RPMI7951 (cell line): ENCODE results near the gene BAHD1. TPM values are rescaled to one million over a fixed set of nuclear protein-coding genes. Genes with fewer than 3 reads are reported as not detected.
"Not testable (repeated sequence)": the region's sequence is repeated elsewhere in the genome, so short reads cannot be mapped to it uniquely, and the experiment has no call there.

Experiments
- DNase-seq: peaks from one replicate; pipeline ENCODE4 v3.0.0-alpha.2; 2012; ENCODE audit warnings: low read depth
- total RNA-seq: library from RNA; depleted of rRNA; stranded (reverse); fragments of >200 nt; shearing (Covaris generic); gene quantifications from 2 replicates; pipeline ENCODE4 v1.2.3, GENCODE V29; 2014

Gene BAHD1
- total RNA-seq, 1 experiment from 2014 or later = 7.6 TPM

- no peak for DNase-seq
Observed at GRCh38 chr15:40445421-40445922, 4.7 kb downstream of the BAHD1 start.

GRCh38 chr15:40446144-40446543 lies 5.4 kb downstream of the BAHD1 start:
- no peak for DNase-seq

- no peak for DNase-seq
Observed at GRCh38 chr15:40448354-40448753, 7.6 kb downstream of the BAHD1 start.

GRCh38 chr15:40449275-40449674 lies 8.5 kb downstream of the BAHD1 start:
- peak; percentile 59 for DNase-seq

GRCh38 chr15:40450047-40450446 lies 9.3 kb downstream of the BAHD1 start:
- no peak for DNase-seq

GRCh38 chr15:40451527-40452158 lies 10.9 kb downstream of the BAHD1 start:
- no peak for DNase-seq

GRCh38 chr15:40452296-40453090 lies 11.7 kb downstream of the BAHD1 start:
- DNase-seq = no peak

GRCh38 chr15:40453941-40454340 lies 13.2 kb downstream of the BAHD1 start:
- not testable (repeated sequence) for DNase-seq

GRCh38 chr15:40454904-40455391 lies 14.2 kb downstream of the BAHD1 start:
- peak; percentile 46 for DNase-seq

GRCh38 chr15:40456299-40456712 lies 15.6 kb downstream of the BAHD1 start:
- no peak for DNase-seq

- DNase-seq = no peak
Observed at GRCh38 chr15:40456738-40457137, 16.0 kb downstream of the BAHD1 start.

- no peak for DNase-seq
Observed at GRCh38 chr15:40458495-40459371, 18.0 kb downstream of the BAHD1 start.

GRCh38 chr15:40459391-40460015 lies 18.8 kb downstream of the BAHD1 start:
- DNase-seq = no peak

GRCh38 chr15:40460404-40460803 lies 19.7 kb downstream of the BAHD1 start:
- no peak for DNase-seq

- no peak for DNase-seq
Observed at GRCh38 chr15:40461958-40462357, 21.2 kb downstream of the BAHD1 start.

- DNase-seq = no peak
Observed at GRCh38 chr15:40463279-40463678, 22.5 kb downstream of the BAHD1 start.

- DNase-seq = no peak
Observed at GRCh38 chr15:40463886-40464545, 23.3 kb downstream of the BAHD1 start.

GRCh38 chr15:40464595-40465185 lies 23.9 kb downstream of the BAHD1 start:
- no peak for DNase-seq

GRCh38 chr15:40465939-40466338 lies 25.2 kb downstream of the BAHD1 start:
- DNase-seq = no peak

GRCh38 chr15:40466426-40467260 lies 25.9 kb downstream of the BAHD1 start:
- DNase-seq = no peak
